GM18951 (cell line): ENCODE measurements around the gene CREB5.

ENCODE experiments used
- POLR2A ChIP-seq: IDR thresholded peaks from 4 replicates; pipeline ENCODE4 v1.6.1; 2011; ENCODE audit warnings: mild to moderate bottlenecking; ENCODE audit not compliant: insufficient read length, insufficient read depth; ENCODE audit errors: extremely low read depth
- in situ Hi-C: fragments of 300-500 bp; cut with MboI; formaldehyde crosslinking; loops from one replicate; pipeline ENCODE4 v1.12.0; 2022; ENCODE audit warnings: low sequenced_read_pairs, mixed read lengths, inconsistent platforms; ENCODE audit not compliant: unreplicated experiment

CREB5 gene

DNA sequence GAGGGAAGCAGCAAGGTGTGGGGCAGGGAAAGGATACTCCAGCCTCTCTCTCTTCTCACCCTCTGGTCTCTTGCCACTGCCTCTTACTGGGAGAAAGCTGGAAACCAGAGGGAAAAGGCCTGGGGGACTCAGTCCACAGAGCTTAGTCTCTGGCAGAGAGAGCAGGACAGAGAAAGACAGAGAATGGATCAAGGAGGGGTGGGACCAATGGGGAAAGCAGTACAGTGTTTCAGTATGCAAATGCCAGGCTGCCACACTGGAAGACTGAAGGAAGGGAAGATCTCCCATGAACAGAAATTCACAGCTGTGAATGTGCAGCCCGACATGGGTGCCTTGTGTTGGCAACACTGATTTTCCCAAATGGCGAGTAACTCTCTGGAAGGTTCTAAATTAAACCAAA lies 40.4 kb downstream of the CREB5 start:
- TF ChIP-seq POLR2A, result no peak
- in situ Hi-C loops, result no loop called here

DNA sequence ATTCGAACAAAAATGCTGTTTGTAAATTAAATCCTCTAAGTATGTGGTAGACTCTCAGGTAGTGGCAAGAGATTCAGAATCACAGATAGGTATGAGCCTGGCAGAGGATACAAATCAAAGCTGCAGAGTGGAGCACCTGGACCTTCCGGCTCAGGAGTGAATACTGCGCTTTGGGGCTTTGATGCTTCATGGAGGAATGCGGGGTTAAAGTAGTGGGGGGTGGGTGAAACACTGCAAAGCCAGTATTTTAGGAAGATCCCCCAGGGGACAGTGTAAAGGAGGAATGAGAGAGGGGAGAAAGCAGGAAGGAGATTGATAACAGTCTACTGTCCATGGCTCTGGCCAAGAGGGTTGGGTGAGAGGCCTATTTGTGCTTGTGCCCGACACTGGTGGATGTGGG lies 43.2 kb downstream of the CREB5 start:
- TF ChIP-seq POLR2A, result no peak
- in situ Hi-C loops, result no loop called here

DNA sequence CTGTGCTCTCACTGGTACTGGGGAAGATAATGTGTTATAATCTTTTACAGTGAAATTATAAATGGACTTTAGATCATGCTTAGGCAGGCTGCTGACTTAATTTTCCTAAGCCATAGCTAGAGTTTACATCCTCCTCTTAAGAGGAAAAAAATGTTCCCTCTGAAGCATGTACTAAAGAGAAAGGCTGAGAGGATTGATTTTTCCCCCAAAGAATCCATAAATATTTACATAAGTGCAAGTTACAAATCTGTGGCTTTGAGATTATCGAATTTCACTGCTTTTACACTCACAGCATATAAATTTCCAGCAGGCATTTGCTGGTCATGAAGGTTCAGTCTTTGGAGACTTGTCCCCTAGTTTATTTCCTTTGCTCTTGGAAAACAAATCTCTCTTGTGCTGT lies 43.7 kb downstream of the CREB5 start:
- TF ChIP-seq POLR2A, result no peak
- in situ Hi-C loops, result no loop called here

DNA sequence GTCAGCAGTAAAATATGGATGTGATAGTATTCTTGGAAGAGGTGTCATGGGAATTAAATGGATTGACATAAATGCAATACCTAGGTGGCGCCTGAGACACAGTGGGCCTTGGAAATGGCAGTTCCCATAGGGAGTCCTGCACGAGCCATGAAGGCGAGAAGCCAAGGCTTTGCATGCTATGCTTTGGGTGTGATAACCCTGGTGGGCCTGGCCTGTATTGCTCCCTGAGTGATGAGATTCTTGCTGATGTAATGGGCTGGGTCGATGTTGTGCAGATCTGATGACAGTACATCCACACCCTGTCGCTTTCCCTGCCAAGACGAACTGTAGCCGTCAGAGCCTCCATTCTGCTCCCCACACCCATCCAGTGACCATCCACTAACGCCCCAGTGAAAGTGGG lies 46.4 kb downstream of the CREB5 start:
- TF ChIP-seq POLR2A, result no peak

DNA sequence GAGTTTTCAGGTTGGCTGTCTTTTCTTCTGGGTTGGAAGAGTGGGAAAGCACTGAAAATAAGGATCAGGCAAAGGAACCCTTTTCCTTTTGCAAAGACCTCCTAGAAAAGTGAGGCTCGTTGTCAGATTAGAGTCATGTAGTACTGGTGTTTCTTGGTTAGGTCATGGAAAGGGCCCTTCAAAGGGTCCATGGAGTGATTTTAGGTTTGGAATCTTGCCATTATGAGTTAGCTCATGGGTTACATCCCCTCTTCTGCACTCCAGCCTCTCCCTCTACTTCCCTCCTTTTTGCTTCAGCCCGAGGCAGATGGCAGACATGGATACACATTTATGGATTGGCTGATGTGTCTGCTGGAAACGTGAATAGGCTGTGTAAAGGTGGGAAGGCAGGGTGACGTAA lies 47.0 kb downstream of the CREB5 start:
- in situ Hi-C loops, result no loop called here
- TF ChIP-seq POLR2A, result no peak

More for the DNA sequence above, 46.4 kb downstream of the CREB5 start:
- in situ Hi-C loops, result no loop called here

DNA sequence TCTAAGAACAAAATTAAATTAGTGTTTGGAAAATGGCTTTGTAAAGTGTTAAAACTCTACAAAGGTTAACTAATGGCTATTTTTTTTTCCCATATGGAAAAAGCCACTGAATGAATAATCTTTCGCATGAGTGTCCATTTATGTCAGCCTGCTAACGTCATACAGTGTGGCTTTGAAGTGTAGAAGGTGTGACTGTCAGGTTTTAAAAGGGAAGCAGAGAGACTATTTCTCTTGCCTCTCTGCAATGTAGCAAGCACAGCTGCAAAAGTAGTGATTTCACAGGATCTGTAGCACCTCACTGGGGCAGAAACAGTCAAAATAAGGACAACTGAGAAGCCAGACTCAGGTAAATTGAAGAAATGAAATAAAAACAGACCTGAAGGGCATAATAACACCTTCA lies 53.4 kb downstream of the CREB5 start:
- in situ Hi-C loops, result no loop called here

DNA sequence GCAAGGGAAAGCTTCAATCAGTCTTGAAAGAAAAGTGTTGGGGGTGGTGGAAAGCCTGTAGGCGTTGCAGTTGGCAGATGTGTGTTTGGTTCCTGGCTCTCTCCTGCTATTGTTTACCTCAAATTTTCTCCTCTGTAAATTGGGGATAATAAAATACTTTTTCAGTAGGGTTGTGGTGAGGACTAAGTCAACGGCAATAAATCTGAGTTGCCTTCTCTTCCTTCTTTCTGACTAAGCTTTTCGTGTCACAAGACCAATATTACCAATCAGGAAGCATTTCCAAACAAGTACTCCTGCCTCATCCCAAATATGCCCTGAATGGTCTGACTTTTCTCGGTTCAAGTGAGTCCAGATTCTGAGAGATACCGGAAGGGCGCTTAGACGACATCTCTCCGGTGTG lies 54.0 kb downstream of the CREB5 start:
- in situ Hi-C loops, result no loop called here
- TF ChIP-seq POLR2A, result no peak

More for the DNA sequence above, 53.4 kb downstream of the CREB5 start:
- TF ChIP-seq POLR2A, result no peak

DNA sequence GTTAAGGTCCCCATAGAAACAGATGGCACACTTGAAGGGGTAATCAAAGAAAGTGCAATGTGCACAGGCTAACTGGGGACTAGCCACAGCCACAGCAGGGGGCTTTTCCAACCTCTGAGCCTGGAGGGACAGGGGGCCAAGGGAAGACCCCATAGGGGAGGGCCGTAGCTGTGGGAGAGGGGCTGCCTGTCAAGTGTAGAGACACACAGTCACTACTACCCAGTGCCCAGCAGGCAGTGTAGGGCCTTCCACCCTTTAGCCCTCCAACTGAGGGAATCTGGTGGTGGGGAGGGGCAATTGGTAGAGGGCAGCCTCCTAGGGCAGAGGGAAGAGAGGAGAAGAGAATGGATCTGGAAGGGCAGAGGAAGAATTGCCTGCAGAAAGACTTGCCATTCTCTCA lies 54.6 kb downstream of the CREB5 start:
- no peak for TF ChIP-seq POLR2A
- in situ Hi-C loops, result no loop called here

DNA sequence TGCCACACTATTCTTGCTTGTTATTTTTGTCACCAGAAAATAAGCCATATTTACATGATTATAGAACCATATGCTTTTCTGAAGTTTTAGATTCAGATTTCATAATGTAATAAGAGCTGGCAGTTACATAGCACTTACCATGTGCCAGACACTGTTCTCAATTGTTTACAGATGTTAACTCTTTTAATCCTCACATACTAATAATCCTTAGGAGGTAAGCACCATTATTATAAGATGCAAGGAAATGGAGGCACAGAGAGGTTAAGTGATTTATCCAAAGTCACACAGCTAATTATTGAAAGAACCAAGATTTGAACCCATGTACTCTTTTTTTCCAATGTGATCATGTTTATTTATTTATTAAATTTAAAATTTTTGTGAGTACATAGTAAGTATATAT lies 57.2 kb downstream of the CREB5 start:
- no peak for TF ChIP-seq POLR2A
- in situ Hi-C loops, result no loop called here

DNA sequence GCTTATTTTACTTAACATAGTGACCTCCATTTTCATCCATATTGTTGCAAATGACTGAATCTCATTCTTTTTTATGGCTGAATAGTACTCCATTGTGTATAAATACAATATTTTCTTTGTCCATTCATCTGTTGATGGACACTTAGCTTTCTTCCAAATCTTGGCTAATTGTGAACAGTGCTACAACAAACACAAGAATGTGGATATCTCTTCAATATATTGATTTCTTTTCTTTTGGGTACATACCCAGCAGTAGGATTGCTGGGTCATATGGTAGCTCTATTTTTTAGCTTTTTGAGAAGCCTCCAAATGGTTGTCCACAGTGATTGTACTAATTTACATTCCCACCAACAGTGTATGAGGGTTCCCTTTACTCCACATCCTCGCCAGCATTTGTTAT lies 58.0 kb downstream of the CREB5 start:
- no peak for TF ChIP-seq POLR2A
- in situ Hi-C loops, result no loop called here

DNA sequence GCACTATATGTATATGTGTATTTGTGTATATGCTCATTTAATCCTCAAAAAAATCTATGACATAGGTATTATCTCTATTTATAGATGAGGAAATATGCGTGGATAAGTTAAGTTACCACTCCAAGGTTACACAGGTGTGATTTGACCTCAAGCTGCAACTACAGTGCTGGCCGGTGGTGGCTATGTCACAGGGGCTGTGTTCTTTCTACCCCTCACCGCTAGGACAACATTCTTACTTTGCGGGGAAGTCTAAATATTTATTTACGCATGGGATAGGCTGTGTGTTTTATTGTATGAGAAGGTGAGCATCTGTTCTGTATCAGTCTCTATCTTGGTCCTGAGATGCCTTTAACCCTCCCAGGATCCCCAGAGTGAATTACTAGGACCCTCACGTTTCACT lies 60.0 kb downstream of the CREB5 start:
- no peak for TF ChIP-seq POLR2A
- in situ Hi-C loops, result no loop called here

DNA sequence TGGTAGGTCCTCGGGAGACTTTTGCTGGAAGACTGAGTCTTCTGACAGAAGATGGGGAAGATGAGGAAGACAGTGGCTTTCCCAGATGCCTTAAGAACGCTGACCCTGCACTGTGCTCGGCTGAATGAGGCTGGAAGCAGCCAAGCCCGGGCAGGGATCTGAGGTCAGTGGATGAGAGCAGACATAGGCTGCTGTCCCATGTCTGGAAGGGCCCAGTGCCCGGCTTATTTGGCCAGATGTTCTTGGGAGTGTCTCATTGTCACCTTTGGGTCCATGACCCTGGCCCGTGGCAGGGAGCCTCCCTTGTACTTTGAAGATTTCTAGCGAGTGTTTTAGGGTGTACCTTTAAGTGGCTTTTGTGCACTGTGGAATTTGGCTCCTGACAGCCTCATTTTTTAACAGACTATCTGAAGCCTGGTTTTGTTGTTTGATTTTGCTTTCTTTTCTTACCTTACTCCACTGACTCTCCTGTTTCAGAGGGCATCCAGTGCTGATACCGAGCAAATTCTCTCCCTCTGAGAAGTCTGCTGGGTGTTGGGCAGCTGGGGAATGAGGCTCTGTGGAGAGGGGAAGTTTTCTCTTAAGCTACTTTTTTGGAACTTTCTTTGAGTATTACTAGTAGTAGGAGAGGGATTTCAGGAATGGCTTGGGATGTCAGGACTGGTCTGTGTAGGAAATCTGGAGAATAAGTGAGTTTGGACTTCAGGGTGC lies 61.4 kb downstream of the CREB5 start:
- no peak for TF ChIP-seq POLR2A
- in situ Hi-C loops, result no loop called here

DNA sequence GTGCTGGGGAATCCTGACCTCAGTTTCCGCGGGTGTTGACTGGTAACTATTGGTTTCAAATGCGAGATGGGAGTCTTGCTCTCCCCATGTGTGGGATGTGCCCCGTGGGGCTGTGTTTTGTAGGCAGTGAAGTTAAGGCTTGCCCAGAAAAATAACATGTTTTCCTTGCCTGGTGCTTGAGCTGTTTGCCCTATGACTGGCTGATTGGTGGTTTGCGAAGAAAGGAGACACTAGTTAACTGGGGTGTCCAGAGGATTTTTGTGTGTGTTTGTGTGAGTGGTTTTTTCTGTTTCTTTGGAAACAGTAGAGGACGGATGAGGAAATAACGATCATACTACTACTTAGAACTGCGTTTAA lies 61.9 kb downstream of the CREB5 start:
- TF ChIP-seq POLR2A, result no peak
- in situ Hi-C loops, result no loop called here

DNA sequence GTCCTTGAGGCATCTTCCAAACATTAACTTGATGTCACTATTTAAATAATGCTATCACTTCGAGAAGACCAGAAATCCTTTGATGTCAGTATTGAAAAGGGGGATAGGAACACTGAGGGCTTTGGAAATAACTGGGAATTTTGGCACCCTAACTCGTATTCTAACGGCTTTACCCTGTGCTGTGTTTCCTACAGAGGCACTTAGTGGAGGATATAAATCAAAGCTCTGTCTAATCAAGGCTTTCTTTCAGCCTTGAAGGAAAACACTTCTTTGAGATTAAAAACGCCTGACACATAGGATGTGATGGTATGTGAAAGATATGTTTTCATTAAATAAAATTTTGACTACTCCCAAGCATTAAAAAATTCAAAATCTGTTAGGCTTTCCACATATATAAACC lies 62.3 kb downstream of the CREB5 start:
- no peak for TF ChIP-seq POLR2A
- in situ Hi-C loops, result no loop called here

DNA sequence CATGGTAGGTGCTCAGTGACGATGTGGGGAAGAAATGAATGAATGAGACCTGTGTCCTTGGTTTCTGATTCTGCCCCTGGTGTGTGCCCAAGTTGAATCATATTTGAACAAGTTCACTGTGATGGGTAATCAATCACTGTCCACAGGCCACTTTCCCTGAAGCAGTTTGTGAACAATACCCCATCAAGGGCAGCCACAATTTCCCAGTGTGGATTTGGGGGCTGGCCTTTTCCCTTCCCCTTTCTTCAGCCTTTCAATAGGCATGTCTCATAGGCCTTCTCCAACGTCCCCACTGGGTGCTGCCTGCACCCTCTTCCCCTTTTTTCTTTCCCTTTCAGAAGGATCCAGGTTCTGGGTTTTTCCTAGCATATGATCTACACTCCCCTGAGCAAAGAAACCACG lies 64.7 kb downstream of the CREB5 start:
- in situ Hi-C loops, result no loop called here
- no peak for TF ChIP-seq POLR2A
